SK-MEL-5 (cell line): ENCODE results near the gene BTBD9. TPM values are rescaled to one million over a fixed set of nuclear protein-coding genes. Genes with fewer than 3 reads are reported as not detected.

Experiments used
- DNase-seq: peaks from one replicate; pipeline ENCODE4 v3.0.0-alpha.2; 2016; ENCODE audit warnings: low read depth, low spot score
- in situ Hi-C: cut with HindIII; loops from 2 replicates; pipeline ENCODE4 v1.10.0; 2016; ENCODE audit warnings: low sequenced_read_pairs, high pct_unique_total_duplicates, low pct_unique_long_range_greater_than_20kb
- total RNA-seq: library from RNA; depleted of rRNA; stranded (reverse); fragments of >200 nt; shearing (Covaris generic); gene quantifications from 2 replicates; pipeline ENCODE4 v1.2.3, GENCODE V29; 2014

The BTBD9 gene
- total RNA-seq, 1 experiment from 2014 or later: 11.9 TPM

DNA sequence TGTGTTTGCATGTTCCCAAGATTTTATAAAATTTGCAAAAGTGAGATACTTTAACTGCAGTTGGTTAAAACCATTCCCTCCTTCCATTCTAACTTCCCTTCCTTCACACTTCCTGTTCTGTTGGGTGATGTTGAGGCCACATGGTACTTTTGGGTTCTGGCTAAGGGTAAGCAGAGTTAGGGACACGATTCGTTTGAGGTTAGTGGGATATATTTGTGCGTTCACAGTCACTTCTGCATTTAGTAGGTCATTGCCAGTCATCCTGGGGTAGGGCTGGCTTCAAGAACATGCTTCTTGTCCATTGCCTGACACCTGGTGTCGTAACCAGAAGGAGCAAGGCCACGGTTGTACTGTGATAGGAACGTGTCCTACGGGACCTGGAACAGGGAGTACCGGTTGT is 480.1 kb downstream of the BTBD9 start:
- in situ Hi-C loops: no loop called here
- no peak for DNase-seq

DNA sequence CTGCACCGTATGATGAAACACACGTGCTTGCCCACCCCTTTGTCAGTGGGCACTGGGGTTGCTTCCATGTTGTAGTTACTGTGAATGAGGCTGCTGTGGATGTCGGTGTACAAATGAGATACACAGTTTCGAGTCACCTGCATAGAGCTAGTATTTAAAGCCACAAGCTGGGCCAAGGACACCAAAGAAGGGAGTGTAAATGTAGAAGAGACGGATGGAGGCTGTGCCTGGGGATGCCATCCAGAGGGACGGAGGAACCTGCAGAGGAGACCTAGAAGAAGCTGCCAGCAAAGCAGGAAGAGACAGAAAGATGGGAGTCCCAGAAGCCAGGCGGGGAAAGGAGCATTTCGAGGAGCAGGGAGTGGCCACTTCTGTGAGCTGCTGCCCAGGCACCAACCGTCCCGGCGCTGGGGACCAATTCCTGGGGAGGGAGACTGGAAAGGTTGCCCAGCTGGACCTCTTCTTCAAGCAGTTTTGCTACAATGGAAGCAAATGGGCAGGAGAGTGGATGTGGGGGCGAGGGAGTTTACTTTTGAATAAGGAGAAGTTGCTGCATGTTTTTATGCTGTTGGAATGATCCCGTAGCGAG is 480.9 kb downstream of the BTBD9 start:
- DNase-seq: no peak
- in situ Hi-C loops: no loop called here

DNA sequence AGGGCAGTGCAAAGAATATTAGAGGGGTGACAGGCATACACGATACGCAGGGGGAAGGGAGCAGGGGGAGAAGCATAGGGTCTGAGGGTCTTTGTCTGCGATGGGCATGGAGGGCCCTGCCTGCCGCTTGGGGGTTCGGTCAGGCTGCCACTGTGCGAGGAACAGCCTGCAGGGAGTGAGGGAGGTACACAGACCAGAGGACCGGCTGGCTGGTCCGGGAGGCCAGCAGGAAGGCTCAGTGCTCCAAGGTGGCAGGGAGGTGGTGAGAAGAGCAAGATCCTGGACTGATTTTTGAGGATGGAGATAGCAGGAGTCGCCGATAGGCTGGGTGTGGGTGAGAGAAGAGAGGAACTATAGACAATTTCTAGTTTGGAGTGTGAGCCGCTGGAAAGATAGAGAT is 481.8 kb downstream of the BTBD9 start:
- in situ Hi-C loops: no loop called here
- no peak for DNase-seq

DNA sequence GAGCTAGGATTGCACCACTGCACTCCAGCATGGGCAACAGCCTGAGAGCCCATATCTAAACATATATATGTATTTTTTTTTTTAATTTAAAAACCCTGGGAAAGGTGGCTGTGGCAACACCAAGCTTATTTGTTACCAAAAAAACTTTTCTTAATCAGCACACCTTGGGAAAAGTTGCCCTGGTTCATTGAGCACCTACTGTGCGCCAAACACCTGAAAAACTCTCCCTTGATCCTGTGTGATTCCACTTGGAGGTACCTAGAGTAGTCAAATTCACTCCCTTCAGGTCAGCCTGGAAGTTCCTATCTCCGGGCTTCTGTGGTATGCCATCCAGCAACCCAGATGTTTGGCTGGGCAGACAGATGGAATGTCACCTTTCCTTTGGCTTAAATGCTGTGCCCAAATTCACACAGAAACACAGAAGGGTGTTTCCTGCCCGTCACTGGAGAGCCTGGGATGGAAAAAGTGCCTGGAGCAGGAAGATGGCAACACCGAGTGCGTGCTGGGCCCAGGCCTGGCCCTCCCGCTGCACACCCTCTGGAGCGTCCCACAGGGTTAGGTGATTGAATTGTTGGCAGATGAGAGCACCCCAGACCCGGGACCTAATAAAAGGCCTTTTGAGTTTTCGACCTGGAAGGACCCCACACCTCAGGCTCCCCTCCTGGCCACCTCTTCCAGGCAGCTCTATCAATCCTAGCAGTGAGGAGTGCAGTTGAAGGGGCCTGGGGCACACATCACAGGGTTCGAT is 482.7 kb downstream of the BTBD9 start:
- in situ Hi-C loops: no loop called here
- DNase-seq: no peak

DNA sequence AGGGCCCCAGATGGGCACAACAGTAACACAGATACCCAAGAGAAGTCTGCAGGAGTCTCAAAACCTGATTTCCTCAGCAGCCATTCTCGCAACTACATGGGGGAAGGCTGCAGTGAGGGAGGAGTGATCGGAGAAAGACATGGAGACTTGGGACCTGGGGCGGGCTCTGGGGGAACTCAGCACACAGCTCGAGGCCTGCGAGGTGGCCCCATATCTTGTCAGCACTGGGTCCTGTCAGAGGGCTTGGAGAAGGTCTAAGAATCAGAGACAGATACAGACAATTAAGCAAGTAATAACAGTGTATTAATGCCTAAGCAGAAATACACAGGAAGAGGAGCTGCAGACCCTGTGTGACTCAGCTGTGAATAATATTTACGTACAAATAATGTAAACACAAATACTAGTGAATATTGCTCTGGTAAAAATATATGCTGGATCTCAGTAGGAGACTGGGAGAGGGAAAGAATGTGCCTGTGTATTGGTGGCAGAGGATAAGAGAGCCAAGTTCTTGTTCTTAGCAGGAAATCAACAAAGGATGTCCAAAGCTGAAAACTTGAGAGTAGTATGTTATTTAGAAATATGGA is 484.0 kb downstream of the BTBD9 start:
- no peak for DNase-seq
- in situ Hi-C loops: no loop called here

DNA sequence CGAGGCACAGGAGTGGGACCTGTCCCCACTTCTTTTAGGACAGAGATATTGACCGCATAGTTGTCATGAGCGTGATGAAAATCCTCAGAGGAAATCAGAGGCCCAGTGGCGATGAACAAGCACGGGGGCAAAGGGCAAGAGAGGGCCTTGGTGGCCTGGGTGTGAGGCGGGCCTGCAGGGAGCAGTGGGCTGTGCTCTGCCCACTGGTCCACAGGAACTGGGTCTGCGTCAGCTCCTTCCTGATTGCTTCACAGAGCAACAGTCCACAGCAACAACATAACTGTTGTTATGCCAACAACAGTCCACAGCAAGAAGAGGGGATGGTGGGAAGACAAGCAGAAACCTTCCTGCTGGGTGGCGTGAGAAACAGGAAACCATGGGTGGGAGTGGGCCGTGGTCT is 484.6 kb downstream of the BTBD9 start:
- in situ Hi-C loops: no loop called here

DNA sequence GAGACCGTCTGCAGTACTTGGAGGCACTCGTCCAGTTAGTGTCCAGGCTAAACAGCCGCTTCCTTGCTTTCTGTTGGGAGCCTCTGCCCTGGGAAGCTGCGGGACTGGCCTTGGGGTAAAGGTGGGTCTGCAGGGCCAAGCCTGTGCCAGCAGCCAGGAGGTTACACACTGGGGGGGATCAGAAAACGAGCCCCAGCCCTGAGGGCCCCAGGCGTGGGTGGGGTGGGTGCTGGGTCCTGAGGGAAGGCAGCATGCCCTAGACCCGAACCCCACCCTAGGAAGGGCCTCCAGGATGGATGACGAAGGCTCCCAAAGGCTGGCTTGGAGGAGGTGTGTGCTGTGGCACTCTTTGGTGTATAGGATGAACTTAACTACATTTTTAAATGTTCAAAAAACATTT is 485.0 kb downstream of the BTBD9 start:
- in situ Hi-C loops: no loop called here
- no peak for DNase-seq

More for the DNA sequence above, 484.6 kb downstream of the BTBD9 start:
- DNase-seq: no peak

DNA sequence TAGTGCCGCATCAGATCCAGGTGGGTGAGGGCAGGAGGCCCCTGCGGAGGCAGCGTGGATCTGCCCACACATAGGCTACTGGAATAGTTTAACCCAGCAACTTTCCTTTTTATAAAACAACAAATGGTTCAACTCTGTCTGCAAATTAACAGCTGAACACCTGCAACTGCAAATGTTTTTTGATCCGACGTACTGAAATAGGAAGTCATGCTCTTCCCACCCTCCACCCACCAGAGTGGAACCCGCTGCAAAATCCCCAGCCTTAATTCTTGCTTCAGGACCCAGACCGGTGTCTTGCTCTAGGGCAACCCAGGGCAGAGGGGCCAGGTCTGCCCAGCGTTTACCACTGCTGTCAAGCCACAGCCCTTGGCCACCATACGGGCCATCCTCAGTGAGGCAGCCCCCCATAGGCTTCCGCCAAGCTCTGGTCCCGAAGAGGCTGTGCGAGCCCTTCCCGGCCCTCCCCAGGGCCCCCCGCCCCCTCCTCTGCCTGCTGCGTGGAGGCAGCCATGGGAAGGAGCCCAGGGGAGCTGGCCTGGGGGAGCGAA is 485.9 kb downstream of the BTBD9 start:
- DNase-seq: no peak
- in situ Hi-C loops: no loop called here

DNA sequence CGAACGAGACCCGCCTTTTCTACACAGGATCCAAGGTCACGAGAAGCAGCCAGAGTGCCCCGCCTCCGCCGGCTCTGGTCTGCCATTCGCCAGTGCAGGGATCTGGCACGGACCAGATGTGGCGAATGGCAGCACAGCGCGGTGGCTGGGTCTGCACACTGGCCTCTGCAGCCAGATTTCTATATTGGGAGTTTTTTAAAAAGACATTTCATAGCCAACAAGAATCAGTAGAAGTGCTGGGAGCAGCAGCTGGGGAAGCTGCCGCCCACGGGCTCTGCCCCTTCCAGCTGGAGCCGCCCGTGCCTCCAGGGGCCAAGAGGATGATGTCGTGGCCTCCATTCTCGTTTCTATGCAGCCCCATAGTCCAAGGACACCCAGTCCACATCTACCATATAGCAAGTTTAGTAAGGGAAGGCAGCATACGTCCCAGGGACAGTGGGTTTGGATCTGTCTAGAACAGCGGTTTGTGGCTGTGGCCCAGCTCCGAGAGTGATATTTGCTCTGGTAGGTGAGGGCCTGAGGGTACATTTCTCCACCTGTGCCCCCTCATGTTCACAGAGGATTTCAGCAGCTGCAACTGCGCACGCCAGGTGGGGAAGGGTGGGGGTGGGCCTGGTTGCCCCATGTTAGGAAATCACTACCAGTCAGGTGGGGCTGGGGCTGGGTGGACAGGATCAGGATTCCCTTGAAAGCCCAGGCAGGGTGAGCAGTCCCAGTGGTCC is 486.5 kb downstream of the BTBD9 start:
- no peak for DNase-seq
- in situ Hi-C loops: no loop called here

DNA sequence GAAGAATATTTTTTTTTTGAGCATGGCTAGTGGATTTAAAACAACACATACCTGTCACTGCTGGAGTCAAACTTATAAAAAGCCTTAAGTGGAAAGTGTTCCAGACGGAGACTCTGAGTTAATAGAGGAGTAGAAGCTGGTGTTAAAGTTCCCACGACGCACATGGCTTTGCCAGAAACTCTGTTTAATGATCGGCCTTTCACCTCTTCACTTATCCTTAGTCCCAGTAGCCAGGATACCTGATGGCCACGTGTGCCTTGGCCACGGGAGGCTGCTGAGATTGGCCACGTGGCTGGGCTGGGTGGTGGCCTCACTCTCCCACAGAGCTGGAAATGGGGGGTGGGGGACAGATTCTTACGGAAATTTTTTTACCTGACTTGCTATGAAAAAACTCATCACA is 487.1 kb downstream of the BTBD9 start:
- DNase-seq: no peak
- in situ Hi-C loops: no loop called here

DNA sequence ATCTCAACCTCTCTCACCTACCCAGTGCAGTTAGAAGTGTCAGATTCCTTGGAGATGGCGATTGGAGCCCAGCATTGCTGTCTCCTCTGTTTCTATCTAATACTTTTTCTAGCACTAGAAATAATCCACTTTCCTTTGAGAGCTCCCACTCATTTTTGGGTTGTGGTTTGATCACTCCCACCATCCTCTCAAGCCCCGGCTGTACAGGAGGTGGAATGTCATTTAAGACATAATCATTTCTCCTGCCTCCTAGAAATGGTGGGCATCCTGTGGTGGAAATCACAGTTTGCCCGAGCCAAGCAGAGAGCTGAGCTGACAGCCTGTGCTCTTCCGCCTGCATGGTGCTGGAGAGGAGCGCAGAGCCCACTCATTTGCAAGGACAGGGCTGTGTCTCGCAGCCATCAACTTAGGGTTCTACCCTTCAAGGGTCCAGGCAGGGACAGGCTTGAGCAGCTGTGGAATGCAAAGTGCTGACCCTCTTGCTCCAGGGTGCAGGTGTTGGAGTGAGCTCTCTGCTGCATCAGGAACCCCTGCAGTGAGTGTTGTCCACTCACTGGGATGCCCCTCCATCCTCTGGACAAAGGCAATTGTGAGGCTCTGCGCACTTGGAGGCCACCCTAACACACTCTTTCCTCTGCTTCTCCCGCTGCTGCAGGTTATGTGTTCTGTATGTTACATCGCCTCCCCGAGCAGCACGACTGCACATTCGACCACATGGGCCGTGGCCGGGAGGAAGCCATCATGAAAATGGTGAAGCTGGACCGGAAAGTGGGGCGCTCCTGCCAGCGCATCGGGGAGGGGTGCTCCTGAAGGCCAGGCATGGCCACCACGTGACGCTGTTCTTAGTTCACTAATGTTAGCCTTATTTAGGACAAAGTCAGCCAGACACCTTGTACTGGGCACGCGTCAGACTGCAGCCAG is 487.9 kb downstream of the BTBD9 start:
- no peak for DNase-seq
- in situ Hi-C loops: no loop called here

DNA sequence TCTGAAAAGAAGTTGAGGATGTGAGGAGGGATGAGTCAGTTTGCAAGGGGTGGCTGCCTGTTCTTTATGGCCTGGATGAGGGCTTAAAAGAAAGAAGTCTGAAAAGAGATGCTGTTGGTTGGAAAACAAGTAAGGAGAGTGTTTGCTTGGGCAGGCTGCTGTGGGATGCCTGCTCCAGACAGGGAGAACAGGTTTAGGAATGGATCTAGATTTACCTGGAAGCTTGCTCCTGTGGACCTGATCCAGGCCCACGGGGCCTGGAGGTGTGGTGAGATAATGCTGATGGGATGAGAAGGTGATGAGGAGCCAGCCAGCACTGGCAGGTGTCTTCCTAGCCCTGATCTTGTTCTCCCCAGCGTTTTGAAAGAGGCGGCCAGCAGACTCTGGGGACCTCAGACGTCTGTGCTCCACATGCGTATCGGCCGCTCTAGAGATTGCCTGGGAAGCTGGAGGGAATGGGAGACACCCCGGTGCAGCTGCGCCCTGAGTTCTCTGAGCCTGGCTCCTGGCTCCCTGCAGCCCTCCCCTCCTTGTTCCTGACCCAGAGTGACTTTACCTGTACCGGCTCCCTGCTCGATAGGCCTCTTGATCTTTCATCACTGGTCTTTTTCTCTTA is 488.9 kb downstream of the BTBD9 start:
- in situ Hi-C loops: no loop called here
- no peak for DNase-seq

DNA sequence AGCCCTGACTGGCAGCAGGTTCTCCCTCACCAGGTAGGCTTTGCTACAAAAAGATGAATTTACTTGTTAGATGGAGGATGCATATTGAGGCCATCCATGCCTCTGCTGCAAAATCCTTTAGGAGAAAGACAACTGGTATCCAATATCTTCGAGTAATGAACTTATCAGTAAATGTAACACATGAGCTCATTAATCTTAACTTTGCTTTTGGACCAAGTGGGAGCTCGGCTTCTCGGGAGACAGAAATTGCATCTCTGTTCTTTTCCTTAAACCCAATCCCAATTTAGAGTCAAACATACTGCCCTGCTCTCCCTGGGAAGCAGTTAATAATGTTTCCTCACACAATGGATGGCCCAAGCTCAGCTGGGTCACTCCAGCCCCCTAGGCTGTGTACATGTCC is 489.7 kb downstream of the BTBD9 start:
- no peak for DNase-seq
- in situ Hi-C loops: no loop called here

DNA sequence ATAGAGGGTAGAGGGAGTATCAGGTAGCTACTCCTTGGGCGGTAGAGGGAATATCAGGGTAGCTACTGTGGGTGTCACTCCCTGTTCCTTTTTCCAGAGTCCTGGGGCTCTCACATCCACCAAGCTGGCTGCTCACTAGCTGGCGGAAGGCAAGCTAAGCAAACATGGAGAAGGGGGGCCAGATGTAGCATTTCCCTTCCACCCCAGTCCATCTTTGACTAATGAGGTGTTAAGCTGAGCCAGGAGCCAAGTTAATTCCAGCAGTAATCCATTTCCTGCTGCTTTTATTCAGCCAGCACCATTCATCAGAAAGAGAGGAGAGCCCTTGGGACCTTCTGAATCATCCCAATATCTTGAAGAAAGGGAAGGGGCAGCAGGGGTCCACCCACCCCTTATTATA is 490.2 kb downstream of the BTBD9 start:
- in situ Hi-C loops: no loop called here
- no peak for DNase-seq

DNA sequence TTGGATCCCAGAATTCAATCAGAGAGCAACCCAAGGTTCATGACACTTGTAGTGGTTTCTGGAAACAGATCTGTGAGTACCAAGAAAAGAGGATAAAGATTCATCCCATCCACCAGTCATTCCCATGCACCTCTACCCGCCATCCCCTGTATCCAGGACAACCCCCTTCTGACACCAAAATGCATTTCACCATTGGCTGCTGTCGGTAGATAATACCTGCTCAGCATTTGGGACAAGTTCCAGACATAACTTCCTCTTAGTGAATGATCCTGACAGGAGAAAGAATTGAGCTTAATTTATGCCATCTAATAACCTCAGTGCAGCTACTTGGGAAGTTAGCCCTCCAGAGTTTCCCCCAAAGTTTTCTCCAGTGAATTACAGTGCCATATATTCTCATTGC is 491.1 kb downstream of the BTBD9 start:
- no peak for DNase-seq
- in situ Hi-C loops: no loop called here

DNA sequence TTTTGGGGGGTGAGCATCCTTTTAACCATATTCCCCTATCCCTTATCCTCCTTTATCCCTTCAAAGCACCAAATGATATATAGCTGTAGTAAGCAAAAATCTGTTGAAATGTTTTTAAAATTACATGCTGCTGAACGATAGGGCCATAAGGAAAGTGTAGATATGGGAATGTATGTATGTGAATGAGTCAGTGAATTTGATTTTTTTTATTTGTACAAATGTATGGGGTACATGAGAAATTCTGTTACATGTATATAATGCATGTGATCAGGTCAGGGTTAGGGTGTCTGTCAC is 493.0 kb downstream of the BTBD9 start:
- DNase-seq: no peak
- in situ Hi-C loops: no loop called here

DNA sequence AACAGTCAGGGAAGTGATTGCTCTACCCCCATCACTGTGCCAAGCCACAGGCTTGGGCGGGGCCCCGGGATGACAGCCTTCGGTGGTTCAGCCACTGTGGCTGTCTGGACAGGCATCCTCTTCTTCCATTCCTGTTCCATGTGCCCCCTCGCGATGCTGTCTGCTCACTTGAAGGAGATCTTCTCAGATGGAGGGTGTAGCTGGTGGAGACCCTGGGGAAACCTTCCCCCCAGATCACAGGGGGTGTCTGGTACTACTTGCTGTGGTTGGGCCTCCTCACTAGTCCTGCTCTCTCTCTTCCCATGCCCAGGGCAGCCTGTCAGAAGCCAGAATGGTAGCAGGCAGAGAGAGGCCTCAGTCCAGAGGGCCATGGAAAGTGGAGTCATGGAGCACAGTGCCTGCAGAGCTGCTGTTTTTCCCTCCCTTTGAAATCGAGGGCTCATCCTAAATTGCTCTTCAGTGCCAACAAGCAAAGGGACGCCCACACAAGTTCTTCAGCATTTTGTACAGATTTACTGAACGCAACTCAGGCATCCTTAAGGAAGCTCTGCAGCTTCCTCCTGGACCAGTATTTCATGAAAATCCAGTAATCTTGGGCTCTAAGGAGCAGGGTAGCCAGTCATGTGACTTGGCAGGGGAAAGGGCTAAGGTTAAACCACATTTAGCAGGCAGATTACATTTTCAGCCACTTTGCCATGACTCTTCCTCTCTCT is 493.6 kb downstream of the BTBD9 start:
- no peak for DNase-seq
- in situ Hi-C loops: no loop called here
